ENCODE data around the gene WWOX.

WWOX gene

GRCh38 chr16:78155791-78156345, 56.4 kb downstream of the WWOX start:
- Histone ChIP-seq H3K4me1 (ENCODE audit: control insufficient read depth in 1 of 2, insufficient read depth in 2 of 2, low read length in 2 of 2) (no peaks in the 10 kb centered on the region), H2AFZ (ENCODE audit: insufficient read depth, low read length, poor library complexity) (no peak overlapping the region), H3K4me2 (ENCODE audit: low read length) (no peak overlapping the region), H3K14ac (ENCODE audit: low read length) (no peak overlapping the region), H3K9me3 (ENCODE audit: insufficient read depth, low read depth, low read length) (no peaks in the 10 kb centered on the region), H2BK120ac (ENCODE audit: insufficient read depth, low read length, poor library complexity) (no peak overlapping the region), H3K79me1 (ENCODE audit: low read length) (no peaks in the 10 kb centered on the region), H3K4me3 (ENCODE audit: low read depth, low read length) (no peak overlapping the region), H3K36me3 (ENCODE audit: control insufficient read depth in 1 of 2, insufficient read depth in 2 of 2, low read length in 2 of 2) (no peaks in the 10 kb centered on the region), H3K27ac (ENCODE audit: low read depth, low read length) (no peak overlapping the region), H4K12ac (ENCODE audit: low read depth, low read length) (no peak overlapping the region), H2BK12ac (ENCODE audit: low read length) (no peak overlapping the region), H2AK5ac (ENCODE audit: low read length) (no peak overlapping the region), H3K4ac (ENCODE audit: low read depth, low read length) (no peak overlapping the region), H2BK5ac (ENCODE audit: low read depth, low read length, poor library complexity) (no peak overlapping the region), H3K79me2 (ENCODE audit: control insufficient read depth, insufficient read depth, low read length, poor library complexity) (no peaks in the 10 kb centered on the region), H4K91ac (ENCODE audit: low read depth, low read length) (no peak overlapping the region), H3K27me3 (ENCODE audit: insufficient read depth, low read length) (no peaks in the 10 kb centered on the region), H3K23ac (ENCODE audit: low read length) (no peak overlapping the region), H4K8ac (ENCODE audit: low read depth, low read length) (no peak overlapping the region), H3K9ac (ENCODE audit: low read length) (no peak overlapping the region), H3K18ac (ENCODE audit: low read length) (no peak overlapping the region)
- DNase-seq: no peak
- WGBS (ENCODE audit: extremely low coverage, insufficient coverage, insufficient read length): no CpG with 5 or more reads among the region's 7 CpGs

GRCh38 chr16:78161023-78161729, 61.7 kb downstream of the WWOX start:
- Histone ChIP-seq H4K12ac (ENCODE audit: low read depth, low read length) (no peak overlapping the region), H3K27me3 (ENCODE audit: insufficient read depth, low read length) (no peaks in the 10 kb centered on the region), H3K9me3 (ENCODE audit: insufficient read depth, low read depth, low read length) (no peaks in the 10 kb centered on the region), H2AK5ac (ENCODE audit: low read length) (no peak overlapping the region), H2BK120ac (ENCODE audit: insufficient read depth, low read length, poor library complexity) (no peak overlapping the region), H3K23ac (ENCODE audit: low read length) (no peak overlapping the region), H2BK12ac (ENCODE audit: low read length) (no peak overlapping the region), H3K9ac (ENCODE audit: low read length) (no peak overlapping the region), H3K4me3 (ENCODE audit: low read depth, low read length) (no peak overlapping the region), H3K79me1 (ENCODE audit: low read length) (no peaks in the 10 kb centered on the region), H4K8ac (ENCODE audit: low read depth, low read length) (no peak overlapping the region), H3K18ac (ENCODE audit: low read length) (no peak overlapping the region), H3K36me3 (ENCODE audit: control insufficient read depth in 1 of 2, insufficient read depth in 2 of 2, low read length in 2 of 2) (no peaks in the 10 kb centered on the region), H3K27ac (ENCODE audit: low read depth, low read length) (no peak overlapping the region), H3K4ac (ENCODE audit: low read depth, low read length) (no peak overlapping the region), H3K4me1 (ENCODE audit: control insufficient read depth in 1 of 2, insufficient read depth in 2 of 2, low read length in 2 of 2) (no peaks in the 10 kb centered on the region), H3K14ac (ENCODE audit: low read length) (no peak overlapping the region), H3K4me2 (ENCODE audit: low read length) (no peak overlapping the region), H3K79me2 (ENCODE audit: control insufficient read depth, insufficient read depth, low read length, poor library complexity) (no peaks in the 10 kb centered on the region), H4K91ac (ENCODE audit: low read depth, low read length) (no peak overlapping the region), H2BK5ac (ENCODE audit: low read depth, low read length, poor library complexity) (no peak overlapping the region), H2AFZ (ENCODE audit: insufficient read depth, low read length, poor library complexity) (no peak overlapping the region)
- DNase-seq: no peak
- no CpG with 5 or more reads among the region's 5 CpGs for WGBS (ENCODE audit: extremely low coverage, insufficient coverage, insufficient read length)

GRCh38 chr16:78163772-78164670, 64.6 kb downstream of the WWOX start:
- H3K4me1 ChIP-seq (ENCODE audit: control insufficient read depth in 1 of 2, insufficient read depth in 2 of 2, low read length in 2 of 2): no peaks in the 10 kb centered on the region
- no peak overlapping the region for H4K91ac ChIP-seq (ENCODE audit: low read depth, low read length)
- no peak overlapping the region for H3K4ac ChIP-seq (ENCODE audit: low read depth, low read length)
- H3K27ac ChIP-seq (ENCODE audit: low read depth, low read length): no peak overlapping the region
- no CpG with 5 or more reads among the region's 12 CpGs for WGBS (ENCODE audit: extremely low coverage, insufficient coverage, insufficient read length)
- no peaks in the 10 kb centered on the region for H3K27me3 ChIP-seq (ENCODE audit: insufficient read depth, low read length)
- H3K9ac ChIP-seq (ENCODE audit: low read length): no peak overlapping the region
- no peak overlapping the region for H4K8ac ChIP-seq (ENCODE audit: low read depth, low read length)
- H2BK12ac ChIP-seq (ENCODE audit: low read length): no peak overlapping the region
- H3K4me3 ChIP-seq (ENCODE audit: low read depth, low read length): no peak overlapping the region
- H2BK120ac ChIP-seq (ENCODE audit: insufficient read depth, low read length, poor library complexity): no peak overlapping the region
- no peak overlapping the region for H2AK5ac ChIP-seq (ENCODE audit: low read length)
- H3K18ac ChIP-seq (ENCODE audit: low read length): no peak overlapping the region
- H3K36me3 ChIP-seq (ENCODE audit: control insufficient read depth in 1 of 2, insufficient read depth in 2 of 2, low read length in 2 of 2): no peaks in the 10 kb centered on the region
- no peaks in the 10 kb centered on the region for H3K79me1 ChIP-seq (ENCODE audit: low read length)
- no peaks in the 10 kb centered on the region for H3K9me3 ChIP-seq (ENCODE audit: insufficient read depth, low read depth, low read length)
- H3K4me2 ChIP-seq (ENCODE audit: low read length): no peak overlapping the region
- H3K79me2 ChIP-seq (ENCODE audit: control insufficient read depth, insufficient read depth, low read length, poor library complexity): no peaks in the 10 kb centered on the region
- no peak for DNase-seq
- no peak overlapping the region for H3K23ac ChIP-seq (ENCODE audit: low read length)
- H4K12ac ChIP-seq (ENCODE audit: low read depth, low read length): no peak overlapping the region
- no peak overlapping the region for H2BK5ac ChIP-seq (ENCODE audit: low read depth, low read length, poor library complexity)
- H3K14ac ChIP-seq (ENCODE audit: low read length): no peak overlapping the region
- H2AFZ ChIP-seq (ENCODE audit: insufficient read depth, low read length, poor library complexity): no peak overlapping the region

- H3K79me2 ChIP-seq (ENCODE audit: control insufficient read depth, insufficient read depth, low read length, poor library complexity): no peaks in the 10 kb centered on the region
Measured at GRCh38 chr16:78170494-78170933, 71.1 kb downstream of the WWOX start.

More at GRCh38 chr16:78170494-78170933, 71.1 kb downstream of the WWOX start:
- no peak overlapping the region for H3K4ac ChIP-seq (ENCODE audit: low read depth, low read length)
- H3K9me3 ChIP-seq (ENCODE audit: insufficient read depth, low read depth, low read length): no peaks in the 10 kb centered on the region
- no peak overlapping the region for H3K4me3 ChIP-seq (ENCODE audit: low read depth, low read length)
- H3K23ac ChIP-seq (ENCODE audit: low read length): no peak overlapping the region
- H2BK120ac ChIP-seq (ENCODE audit: insufficient read depth, low read length, poor library complexity): no peak overlapping the region
- no peak overlapping the region for H3K27ac ChIP-seq (ENCODE audit: low read depth, low read length)
- no peak overlapping the region for H3K18ac ChIP-seq (ENCODE audit: low read length)
- no peak overlapping the region for H4K91ac ChIP-seq (ENCODE audit: low read depth, low read length)
- no peaks in the 10 kb centered on the region for H3K36me3 ChIP-seq (ENCODE audit: control insufficient read depth in 1 of 2, insufficient read depth in 2 of 2, low read length in 2 of 2)
- no peak overlapping the region for H2BK5ac ChIP-seq (ENCODE audit: low read depth, low read length, poor library complexity)
- H4K12ac ChIP-seq (ENCODE audit: low read depth, low read length): no peak overlapping the region
- peak in 1 of 2 donors; percentile 17 for DNase-seq
- H3K4me1 ChIP-seq (ENCODE audit: control insufficient read depth in 1 of 2, insufficient read depth in 2 of 2, low read length in 2 of 2): no peaks in the 10 kb centered on the region
- H4K8ac ChIP-seq (ENCODE audit: low read depth, low read length): no peak overlapping the region
- H3K4me2 ChIP-seq (ENCODE audit: low read length): no peak overlapping the region
- H3K9ac ChIP-seq (ENCODE audit: low read length): no peak overlapping the region
- H2AFZ ChIP-seq (ENCODE audit: insufficient read depth, low read length, poor library complexity): no peak overlapping the region
- no peaks in the 10 kb centered on the region for H3K79me1 ChIP-seq (ENCODE audit: low read length)
- no CpG with 5 or more reads among the region's 2 CpGs for WGBS (ENCODE audit: extremely low coverage, insufficient coverage, insufficient read length)
- H2BK12ac ChIP-seq (ENCODE audit: low read length): no peak overlapping the region
- H3K27me3 ChIP-seq (ENCODE audit: insufficient read depth, low read length): no peaks in the 10 kb centered on the region
- no peak overlapping the region for H3K14ac ChIP-seq (ENCODE audit: low read length)
- no peak overlapping the region for H2AK5ac ChIP-seq (ENCODE audit: low read length)
